ENCODE results near the gene GSK3A.

The GSK3A gene

GRCh38 chr19:42199440-42200115 is 42.8 kb downstream of the GSK3A start:
- in situ Hi-C loops (cut with HindIII; ENCODE audit: low pct_ligation_motif_present, low sequenced_read_pairs) = no loop called here
- TF ChIP-seq, protein P1, sequence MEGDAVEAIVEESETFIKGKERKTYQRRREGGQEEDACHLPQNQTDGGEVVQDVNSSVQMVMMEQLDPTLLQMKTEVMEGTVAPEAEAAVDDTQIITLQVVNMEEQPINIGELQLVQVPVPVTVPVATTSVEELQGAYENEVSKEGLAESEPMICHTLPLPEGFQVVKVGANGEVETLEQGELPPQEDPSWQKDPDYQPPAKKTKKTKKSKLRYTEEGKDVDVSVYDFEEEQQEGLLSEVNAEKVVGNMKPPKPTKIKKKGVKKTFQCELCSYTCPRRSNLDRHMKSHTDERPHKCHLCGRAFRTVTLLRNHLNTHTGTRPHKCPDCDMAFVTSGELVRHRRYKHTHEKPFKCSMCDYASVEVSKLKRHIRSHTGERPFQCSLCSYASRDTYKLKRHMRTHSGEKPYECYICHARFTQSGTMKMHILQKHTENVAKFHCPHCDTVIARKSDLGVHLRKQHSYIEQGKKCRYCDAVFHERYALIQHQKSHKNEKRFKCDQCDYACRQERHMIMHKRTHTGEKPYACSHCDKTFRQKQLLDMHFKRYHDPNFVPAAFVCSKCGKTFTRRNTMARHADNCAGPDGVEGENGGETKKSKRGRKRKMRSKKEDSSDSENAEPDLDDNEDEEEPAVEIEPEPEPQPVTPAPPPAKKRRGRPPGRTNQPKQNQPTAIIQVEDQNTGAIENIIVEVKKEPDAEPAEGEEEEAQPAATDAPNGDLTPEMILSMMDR (IDR thresholded peaks at IDR 0.05; ENCODE audit: low read depth, low read length, missing control alignments) = no peak
- Histone ChIP-seq H3K36me3 (replicated peaks) (peaks cover 58% of the 10 kb centered on the region), H3K27me3 (replicated peaks) (no peaks in the 10 kb centered on the region), H3K4me3 (ENCODE audit: low read depth, low read length) (no peak overlapping the region), H3K27ac (no peak overlapping the region)
- DNase-seq = no peak

DNA sequence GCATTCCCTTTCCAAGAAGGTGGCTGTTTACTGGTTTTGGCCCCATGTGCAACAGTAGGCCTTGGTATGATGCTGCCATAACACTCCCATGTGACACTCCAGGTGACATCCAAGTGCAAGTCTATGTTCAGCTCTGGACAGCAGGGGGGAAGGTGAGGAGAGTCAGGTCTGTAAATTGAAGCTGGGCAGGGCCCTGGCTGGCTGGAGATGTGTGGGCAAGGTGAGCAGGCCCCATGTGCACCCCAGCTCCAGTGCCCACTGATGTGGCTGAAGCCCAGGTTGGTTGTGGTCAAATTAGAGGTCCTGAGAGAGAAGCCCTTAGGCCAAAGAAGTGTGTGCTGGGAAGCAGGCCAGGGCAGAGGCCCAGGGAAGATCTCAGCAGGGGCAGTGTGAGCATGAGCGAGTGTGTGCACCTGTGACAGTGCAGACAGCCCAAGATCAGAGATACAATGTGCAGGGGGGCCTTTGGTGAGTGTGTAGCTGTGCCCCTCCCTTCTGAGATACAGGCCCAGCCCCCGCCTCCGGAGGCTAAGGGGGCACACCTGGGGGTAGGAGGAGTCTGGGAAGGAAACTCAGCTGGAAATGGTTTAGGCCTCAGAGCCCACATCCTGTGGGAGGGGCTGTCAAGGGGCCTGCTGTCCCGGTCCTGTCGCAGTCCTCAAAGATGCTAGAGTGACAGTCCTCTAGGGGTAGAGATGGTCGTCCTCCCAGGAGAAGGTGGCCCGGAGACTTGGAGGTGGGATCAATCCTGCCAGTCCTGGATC is 43.5 kb downstream of the GSK3A start:
- no peak for DNase-seq
- no peak overlapping the region for H3K4me3 ChIP-seq (ENCODE audit: low read depth, low read length)
- peaks cover 52% of the 10 kb centered on the region for H3K36me3 ChIP-seq (replicated peaks)
- TF ChIP-seq, protein P1 (IDR thresholded peaks at IDR 0.05; ENCODE audit: low read depth, low read length, missing control alignments) = no peak
- in situ Hi-C loops (cut with HindIII; ENCODE audit: low pct_ligation_motif_present, low sequenced_read_pairs) = no loop called here
- H3K27me3 ChIP-seq (replicated peaks) = no peaks in the 10 kb centered on the region
- H3K27ac ChIP-seq = no peak overlapping the region

DNA sequence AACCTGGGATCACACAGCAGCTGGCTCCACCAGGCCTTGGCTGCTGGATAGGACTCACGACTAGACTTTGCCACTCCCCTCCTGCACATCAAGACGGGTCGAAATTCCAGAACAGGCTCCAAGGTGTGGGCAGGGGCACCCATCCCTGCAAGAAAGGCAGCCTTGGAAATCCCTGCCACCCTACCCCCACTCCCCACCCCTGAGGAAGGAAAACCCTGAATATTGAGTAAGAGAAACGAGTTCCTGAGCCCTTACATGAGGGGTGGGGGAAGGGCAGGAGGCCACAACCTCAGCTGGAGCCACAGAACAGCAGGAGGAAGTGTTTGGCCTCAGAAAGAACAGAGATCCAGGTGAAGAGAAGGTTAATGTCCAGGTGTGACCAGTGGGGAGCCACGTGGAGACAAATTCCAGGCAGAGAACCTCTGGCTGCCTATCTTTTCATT is 45.0 kb downstream of the GSK3A start:
- H3K27ac ChIP-seq = no peak overlapping the region
- H3K36me3 ChIP-seq (replicated peaks) = peaks cover 38% of the 10 kb centered on the region
- no peak for DNase-seq
- H3K27me3 ChIP-seq (replicated peaks) = no peaks in the 10 kb centered on the region
- TF ChIP-seq, protein P1 (IDR thresholded peaks at IDR 0.05; ENCODE audit: low read depth, low read length, missing control alignments) = no peak
- in situ Hi-C loops (cut with HindIII; ENCODE audit: low pct_ligation_motif_present, low sequenced_read_pairs) = no loop called here
- no peak overlapping the region for H3K4me3 ChIP-seq (ENCODE audit: low read depth, low read length)

GRCh38 chr19:42196011-42197001 is 46.1 kb downstream of the GSK3A start:
- no peaks in the 10 kb centered on the region for H3K27me3 ChIP-seq (replicated peaks)
- peaks cover 33% of the 10 kb centered on the region for H3K36me3 ChIP-seq (replicated peaks)
- H3K4me3 ChIP-seq (ENCODE audit: low read depth, low read length) = no peak overlapping the region
- in situ Hi-C loops (cut with HindIII; ENCODE audit: low pct_ligation_motif_present, low sequenced_read_pairs) = no loop called here
- TF ChIP-seq, protein P1 (IDR thresholded peaks at IDR 0.05; ENCODE audit: low read depth, low read length, missing control alignments) = no peak
- DNase-seq = no peak
- H3K27ac ChIP-seq = no peak overlapping the region

DNA sequence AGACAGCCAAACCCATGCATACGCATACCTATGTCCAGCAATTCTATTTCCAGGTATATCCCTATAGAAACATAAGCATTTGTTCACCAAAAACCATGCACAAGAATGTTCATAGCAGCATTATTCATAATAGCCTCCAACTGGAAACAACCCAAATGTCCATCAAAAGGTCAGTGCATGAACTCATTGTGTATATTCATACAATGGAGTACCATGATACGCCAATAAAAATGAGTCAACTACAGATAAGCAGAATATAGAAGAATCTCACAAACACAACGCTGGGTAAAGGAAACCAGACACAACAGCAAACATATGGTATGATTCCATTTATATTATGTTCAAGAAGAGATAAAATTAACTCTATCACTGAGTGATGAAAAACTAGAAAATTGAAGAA is 48.7 kb downstream of the GSK3A start:
- DNase-seq = peak; percentile 52
- Histone ChIP-seq H3K27ac (no peak overlapping the region), H3K36me3 (replicated peaks) (peaks cover 15% of the 10 kb centered on the region), H3K27me3 (replicated peaks) (no peaks in the 10 kb centered on the region), H3K4me3 (ENCODE audit: low read depth, low read length) (no peak overlapping the region)
- TF ChIP-seq, protein P1 (IDR thresholded peaks at IDR 0.05; ENCODE audit: low read depth, low read length, missing control alignments) = no peak
- in situ Hi-C loops (cut with HindIII; ENCODE audit: low pct_ligation_motif_present, low sequenced_read_pairs) = no loop called here

All from brain microvascular endothelial cell (primary cell).